Uterus (tissue), 4 donors: Measurements from ENCODE around the gene MEP1A. TPM values are rescaled to one million over a fixed set of nuclear protein-coding genes. Genes with fewer than 3 reads are reported as not detected.

Experiments used
- DNase-seq, 2 donors: peaks; one replicate each; pipeline ENCODE4 v3.0.0-alpha.2; 2019 to 2020
- H3K27ac ChIP-seq, 2 donors: fragments of 200-600 bp; sonication (generic); 1 replicate in 1 of 2; 2 replicates in 1 of 2; pipeline ENCODE4 v1.5.1; 2016 to 2018
- H3K27me3 ChIP-seq, 2 donors: fragments of 200-600 bp; sonication (generic); one replicate each; pipeline ENCODE4 v1.5.1; 2018 to 2019; ENCODE audit warnings: control low read depth in 1 of 2
- H3K36me3 ChIP-seq, 2 donors: fragments of 200-600 bp; sonication (generic); one replicate each; pipeline ENCODE4 v1.5.1; 2019; ENCODE audit warnings: control low read depth in 1 of 2
- H3K4me1 ChIP-seq, 2 donors: fragments of 200-600 bp; sonication (generic); one replicate each; pipeline ENCODE4 v1.5.1; 2018 to 2019; ENCODE audit warnings: control low read depth in 1 of 2
- H3K4me3 ChIP-seq, 2 donors: fragments of 200-600 bp; sonication (generic); 1 replicate in 1 of 2; 2 replicates in 1 of 2; pipeline ENCODE4 v1.5.1; 2018 to 2019; ENCODE audit warnings: mild to moderate bottlenecking in 1 of 2
- H3K9me3 ChIP-seq, 2 donors: fragments of 200-600 bp; sonication (generic); one replicate each; pipeline ENCODE4 v1.5.1; 2019; ENCODE audit warnings: control low read depth in 1 of 2
- CTCF ChIP-seq, 4 experiments: fragments of 200-600 bp in 2 of 4; fragments of 450-650 bp in 2 of 4; sonication (generic) in 2 of 4; IDR thresholded peaks; one replicate each; pipeline ENCODE4 v1.5.1; 2016 to 2019; ENCODE audit warnings: antibody characterized with exemption in 4 of 4, mild to moderate bottlenecking in 2 of 4, moderate library complexity in 1 of 4
- POLR2A ChIP-seq, 2 donors: fragments of 450-650 bp; IDR thresholded peaks; one replicate each; pipeline ENCODE4 v1.6.1; 2016; ENCODE audit warnings: antibody characterized with exemption in 2 of 2, mild to moderate bottlenecking in 1 of 2, moderate library complexity in 1 of 2
- intact Hi-C: fragments of 100-400 bp; cut with DNase I; formaldehyde crosslinking; loops from one replicate; pipeline ENCODE4 v1.15.1; 2023; ENCODE audit warnings: low total_unique reads
- total RNA-seq, 4 donors: library from RNA; depleted of rRNA in 3 of 4; stranded (reverse); fragments of >200 nt in 3 of 4; gene quantifications; one replicate each; pipeline versions ENCODE4 v1.1.0 to v1.2.4, GENCODE V29; 2014 to 2023
- donor health status: DM: yes; HTN: yes; CAD: no.

MEP1A gene
- total RNA-seq, 4 donors from 2014 or later, result under 0.01 TPM; not detected in 3

GRCh38 chr6:46815130-46815529 lies 21.9 kb downstream of the MEP1A start:
- no peaks in the 10 kb centered on the region for H3K4me1 ChIP-seq
- H3K4me3 ChIP-seq, result no peak overlapping the region
- no peak for DNase-seq
- H3K36me3 ChIP-seq, result no peaks in the 10 kb centered on the region
- no peak overlapping the region for H3K27ac ChIP-seq
- H3K9me3 ChIP-seq, result no peaks in the 10 kb centered on the region
- no peaks in the 10 kb centered on the region for H3K27me3 ChIP-seq
- no peak for TF ChIP-seq CTCF (IDR thresholded peaks at IDR 0.05)
- no peak for TF ChIP-seq POLR2A (IDR thresholded peaks at IDR 0.05)
- intact Hi-C loops, result no loop called here

- intact Hi-C loops, result no loop called here
- DNase-seq, result no peak
- no peaks in the 10 kb centered on the region for H3K36me3 ChIP-seq
- no peak overlapping the region for H3K27ac ChIP-seq
- TF ChIP-seq POLR2A (IDR thresholded peaks at IDR 0.05) (no peak), CTCF (IDR thresholded peaks at IDR 0.05) (no peak)
- H3K9me3 ChIP-seq, result no peaks in the 10 kb centered on the region
- H3K4me3 ChIP-seq, result no peak overlapping the region
- H3K4me1 ChIP-seq, result no peaks in the 10 kb centered on the region
- no peaks in the 10 kb centered on the region for H3K27me3 ChIP-seq
Measured at GRCh38 chr6:46816626-46817025, 23.4 kb downstream of the MEP1A start.

GRCh38 chr6:46819561-46819960 lies 26.4 kb downstream of the MEP1A start:
- DNase-seq, result no peak
- intact Hi-C loops, result no loop called here
- Histone ChIP-seq H3K27me3 (no peaks in the 10 kb centered on the region), H3K4me3 (no peak overlapping the region), H3K9me3 (no peaks in the 10 kb centered on the region), H3K27ac (no peak overlapping the region), H3K36me3 (no peaks in the 10 kb centered on the region), H3K4me1 (no peaks in the 10 kb centered on the region)
- TF ChIP-seq POLR2A (IDR thresholded peaks at IDR 0.05) (no peak), CTCF (IDR thresholded peaks at IDR 0.05) (no peak)

GRCh38 chr6:46821458-46821881 lies 28.3 kb downstream of the MEP1A start:
- TF ChIP-seq POLR2A (IDR thresholded peaks at IDR 0.05), result no peak
- no peak for TF ChIP-seq CTCF (IDR thresholded peaks at IDR 0.05)
- H3K4me3 ChIP-seq, result no peak overlapping the region
- no peak overlapping the region for H3K27ac ChIP-seq
- DNase-seq, result no peak
- no peaks in the 10 kb centered on the region for H3K36me3 ChIP-seq
- H3K27me3 ChIP-seq, result no peaks in the 10 kb centered on the region
- intact Hi-C loops, result no loop called here
- no peaks in the 10 kb centered on the region for H3K9me3 ChIP-seq
- no peaks in the 10 kb centered on the region for H3K4me1 ChIP-seq

GRCh38 chr6:46828939-46829338 lies 35.8 kb downstream of the MEP1A start:
- H3K27ac ChIP-seq, result no peak overlapping the region
- no peak for DNase-seq
- no peaks in the 10 kb centered on the region for H3K9me3 ChIP-seq
- H3K4me1 ChIP-seq, result no peaks in the 10 kb centered on the region
- no peaks in the 10 kb centered on the region for H3K27me3 ChIP-seq
- no peak overlapping the region for H3K4me3 ChIP-seq
- H3K36me3 ChIP-seq, result no peaks in the 10 kb centered on the region
- no peak for TF ChIP-seq CTCF (IDR thresholded peaks at IDR 0.05)
- no peak for TF ChIP-seq POLR2A (IDR thresholded peaks at IDR 0.05)
- intact Hi-C loops, result no loop called here
